Chondrocyte (in vitro differentiated cells): ENCODE measurements around the gene RIBC2. TPM values are rescaled to one million over a fixed set of nuclear protein-coding genes. Genes with fewer than 3 reads are reported as not detected.

Experiments used
- DNase-seq: peaks from one replicate; pipeline ENCODE4 v3.0.0; 2021; ENCODE audit warnings: mixed read lengths, low spot score
- H3K27ac Mint-ChIP-seq: one replicate; pipeline ENCODE4 v1.8.0; 2021; ENCODE audit warnings: mild to moderate bottlenecking, moderate library complexity, mixed read lengths; ENCODE audit not compliant: unreplicated experiment
- H3K27me3 Mint-ChIP-seq: 2 replicates; pipeline ENCODE4 v1.8.0; 2021; ENCODE audit warnings: low read depth, mixed read lengths
- H3K36me3 Mint-ChIP-seq: 2 replicates; pipeline ENCODE4 v1.8.0; 2021; ENCODE audit warnings: low read depth, mixed read lengths
- H3K4me1 Mint-ChIP-seq: 2 replicates; pipeline ENCODE4 v1.8.0; 2021; ENCODE audit warnings: low read depth, mild to moderate bottlenecking, mixed read lengths
- H3K4me3 Mint-ChIP-seq: one replicate; pipeline ENCODE4 v1.8.0; 2021; ENCODE audit warnings: mild to moderate bottlenecking, moderate library complexity, mixed read lengths; ENCODE audit not compliant: unreplicated experiment
- H3K9me3 Mint-ChIP-seq: 2 replicates; pipeline ENCODE4 v1.8.0; 2021; ENCODE audit warnings: low read depth, mixed read lengths
- total RNA-seq: library from RNA; stranded (reverse); gene quantifications from 3 replicates; pipeline ENCODE4 v1.2.1, GENCODE V29; 2021
- TF ChIP-seq, protein P1 (sequence below): fragments of 200-600 bp; sonication (generic); IDR thresholded peaks from 2 replicates; pipeline ENCODE4 v1.5.0; 2021; ENCODE audit warnings: antibody characterized with exemption, mild to moderate bottlenecking, moderate library complexity

The RIBC2 gene
- total RNA-seq, 1 donor from 2014 or later = not detected

DNA sequence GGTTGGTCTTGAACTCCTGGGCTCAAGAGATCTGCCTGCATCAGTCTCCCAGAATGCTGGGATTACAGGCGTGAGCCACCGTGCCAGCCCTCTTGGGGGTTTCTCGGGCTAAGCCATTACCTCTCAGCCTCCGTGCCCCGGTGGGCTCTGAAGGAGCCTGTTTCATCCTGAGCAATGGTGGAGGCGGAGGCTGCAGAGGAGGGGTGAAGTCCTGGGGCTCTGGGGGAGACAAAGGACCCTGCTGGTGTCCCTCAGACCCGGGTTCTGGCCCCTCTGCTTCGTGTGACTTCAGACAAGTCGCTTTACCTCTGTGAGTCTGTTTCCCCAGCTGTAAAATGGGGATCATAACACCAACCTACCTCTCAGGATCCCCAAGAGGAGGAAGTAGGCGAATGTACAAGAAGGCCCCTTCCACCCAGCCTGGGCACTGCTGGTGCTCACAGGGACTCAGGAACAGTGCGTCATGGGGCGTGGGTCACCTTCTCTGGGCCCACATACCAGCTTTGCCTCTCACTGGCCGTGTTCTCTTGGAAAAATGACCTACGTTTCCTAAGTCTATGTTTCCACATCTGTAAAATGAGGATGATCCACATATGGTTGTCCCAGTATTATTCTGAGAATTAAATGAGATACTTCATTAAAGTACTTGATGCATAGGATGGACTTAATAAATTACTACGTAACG lies 36.8 kb downstream of the RIBC2 start:
- H3K36me3 Mint-ChIP-seq = no peaks in the 10 kb centered on the region
- peaks cover 20% of the 10 kb centered on the region for H3K4me1 Mint-ChIP-seq
- no peaks in the 10 kb centered on the region for H3K27me3 Mint-ChIP-seq
- no peak for DNase-seq
- TF ChIP-seq, protein P1, sequence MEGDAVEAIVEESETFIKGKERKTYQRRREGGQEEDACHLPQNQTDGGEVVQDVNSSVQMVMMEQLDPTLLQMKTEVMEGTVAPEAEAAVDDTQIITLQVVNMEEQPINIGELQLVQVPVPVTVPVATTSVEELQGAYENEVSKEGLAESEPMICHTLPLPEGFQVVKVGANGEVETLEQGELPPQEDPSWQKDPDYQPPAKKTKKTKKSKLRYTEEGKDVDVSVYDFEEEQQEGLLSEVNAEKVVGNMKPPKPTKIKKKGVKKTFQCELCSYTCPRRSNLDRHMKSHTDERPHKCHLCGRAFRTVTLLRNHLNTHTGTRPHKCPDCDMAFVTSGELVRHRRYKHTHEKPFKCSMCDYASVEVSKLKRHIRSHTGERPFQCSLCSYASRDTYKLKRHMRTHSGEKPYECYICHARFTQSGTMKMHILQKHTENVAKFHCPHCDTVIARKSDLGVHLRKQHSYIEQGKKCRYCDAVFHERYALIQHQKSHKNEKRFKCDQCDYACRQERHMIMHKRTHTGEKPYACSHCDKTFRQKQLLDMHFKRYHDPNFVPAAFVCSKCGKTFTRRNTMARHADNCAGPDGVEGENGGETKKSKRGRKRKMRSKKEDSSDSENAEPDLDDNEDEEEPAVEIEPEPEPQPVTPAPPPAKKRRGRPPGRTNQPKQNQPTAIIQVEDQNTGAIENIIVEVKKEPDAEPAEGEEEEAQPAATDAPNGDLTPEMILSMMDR = no peak
- no peak overlapping the region for H3K4me3 Mint-ChIP-seq
- no peak overlapping the region for H3K27ac Mint-ChIP-seq
- no peaks in the 10 kb centered on the region for H3K9me3 Mint-ChIP-seq

DNA sequence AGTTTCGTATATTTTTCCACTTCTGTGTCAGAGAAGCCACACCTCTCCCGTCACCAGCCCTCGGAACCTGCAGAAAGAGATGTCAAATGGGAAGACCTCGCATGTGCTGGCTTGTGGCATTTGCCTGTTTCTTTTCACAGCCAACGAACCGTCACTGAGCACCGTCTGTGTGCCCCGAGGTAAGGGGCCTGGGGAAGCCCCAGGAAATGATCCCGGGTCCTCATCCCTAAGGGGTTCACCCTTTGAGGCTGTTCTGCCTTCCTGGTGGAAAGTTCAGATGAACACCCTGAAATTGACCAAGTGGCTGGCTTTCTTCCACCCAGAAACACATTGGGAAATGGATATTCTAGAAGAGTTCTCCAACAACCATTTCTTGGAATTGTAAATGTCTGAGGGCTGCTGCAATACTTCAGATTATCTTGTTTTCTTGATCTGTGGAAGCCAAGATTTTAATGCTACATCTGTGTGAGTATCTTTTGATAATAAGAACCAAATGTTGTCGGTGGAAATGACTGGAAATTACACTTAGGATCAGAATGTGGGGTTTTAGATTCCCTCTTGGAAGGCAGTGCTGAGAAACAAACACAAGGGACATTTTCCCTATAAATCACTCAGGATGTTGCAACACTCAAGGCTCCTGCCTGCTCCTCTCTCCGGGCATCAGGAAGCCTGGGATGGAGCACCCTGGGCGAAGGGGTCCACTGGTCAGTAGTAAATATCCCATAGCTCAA lies 37.6 kb downstream of the RIBC2 start:
- DNase-seq = no peak
- no peaks in the 10 kb centered on the region for H3K36me3 Mint-ChIP-seq
- H3K27me3 Mint-ChIP-seq = no peaks in the 10 kb centered on the region
- H3K4me1 Mint-ChIP-seq = peaks cover 24% of the 10 kb centered on the region
- H3K9me3 Mint-ChIP-seq = no peaks in the 10 kb centered on the region
- H3K4me3 Mint-ChIP-seq = no peak overlapping the region
- peak overlapping the region; percentile 50 for H3K27ac Mint-ChIP-seq
- TF ChIP-seq, protein P1 = no peak

DNA sequence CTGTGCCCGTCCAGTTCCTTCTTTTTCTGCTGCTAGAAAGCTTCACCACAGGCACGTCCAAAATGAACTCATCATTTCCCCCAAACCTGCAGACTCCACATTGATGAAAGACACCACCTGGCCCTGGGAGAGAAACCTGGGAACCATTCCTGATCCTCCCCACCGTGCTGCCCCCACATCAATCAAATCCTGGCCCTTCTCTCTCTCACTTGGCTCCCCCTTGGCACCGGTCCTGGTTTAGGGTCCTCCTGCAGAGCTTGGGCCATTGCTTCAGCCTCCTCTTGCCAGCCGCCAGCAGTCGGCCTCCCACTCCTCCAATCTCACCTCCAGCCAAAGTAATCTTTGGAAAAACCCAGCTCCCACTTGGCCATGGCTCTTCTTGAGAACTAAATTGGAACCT lies 38.5 kb downstream of the RIBC2 start:
- Mint-ChIP-seq H3K36me3 (no peaks in the 10 kb centered on the region), H3K4me3 (no peak overlapping the region), H3K27me3 (no peaks in the 10 kb centered on the region), H3K4me1 (peaks cover 24% of the 10 kb centered on the region), H3K9me3 (no peaks in the 10 kb centered on the region), H3K27ac (no peak overlapping the region)
- TF ChIP-seq, protein P1 = no peak
- no peak for DNase-seq

DNA sequence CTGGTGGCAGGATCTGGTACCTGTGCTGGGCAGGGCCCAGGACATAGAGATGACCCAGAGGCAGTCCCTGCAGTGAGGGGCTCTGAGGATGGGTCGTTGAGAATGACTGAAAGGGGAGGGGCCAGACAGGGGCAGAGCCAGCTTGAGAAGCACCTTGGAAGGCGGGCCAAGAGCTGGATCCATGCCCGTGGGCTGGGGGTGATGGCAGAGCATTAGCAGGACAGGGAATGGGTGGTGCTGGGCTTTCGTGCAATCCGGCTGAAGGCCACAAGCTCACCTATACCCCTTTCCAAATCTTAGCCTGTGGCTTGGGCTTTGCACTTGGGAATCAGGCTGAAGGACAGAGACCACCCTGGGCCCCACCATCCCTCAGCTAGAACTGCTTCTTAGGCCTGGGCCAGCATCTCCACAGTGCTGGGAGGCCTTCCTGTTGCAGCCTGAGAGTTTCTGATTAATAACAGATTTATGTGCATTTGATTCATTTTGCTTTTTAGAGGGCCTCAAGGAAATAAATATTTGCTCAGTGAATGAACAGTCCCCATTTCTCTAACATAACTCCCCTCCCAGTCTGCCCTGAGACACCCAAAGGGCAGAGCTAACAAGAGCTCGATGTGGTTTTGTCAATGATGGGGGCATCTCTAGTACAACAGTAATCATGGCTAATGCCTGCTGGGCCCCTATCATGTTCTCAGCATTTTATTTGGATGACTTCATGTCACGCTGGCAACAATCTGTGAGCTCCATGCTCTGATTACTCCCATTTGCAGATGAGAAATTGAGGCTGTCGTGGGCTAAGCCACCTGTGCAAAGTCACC lies 39.3 kb downstream of the RIBC2 start:
- Mint-ChIP-seq H3K27me3 (no peaks in the 10 kb centered on the region), H3K36me3 (no peaks in the 10 kb centered on the region), H3K9me3 (no peaks in the 10 kb centered on the region), H3K4me1 (peaks cover 24% of the 10 kb centered on the region), H3K4me3 (no peak overlapping the region), H3K27ac (no peak overlapping the region)
- DNase-seq = no peak
- TF ChIP-seq, protein P1 = no peak

DNA sequence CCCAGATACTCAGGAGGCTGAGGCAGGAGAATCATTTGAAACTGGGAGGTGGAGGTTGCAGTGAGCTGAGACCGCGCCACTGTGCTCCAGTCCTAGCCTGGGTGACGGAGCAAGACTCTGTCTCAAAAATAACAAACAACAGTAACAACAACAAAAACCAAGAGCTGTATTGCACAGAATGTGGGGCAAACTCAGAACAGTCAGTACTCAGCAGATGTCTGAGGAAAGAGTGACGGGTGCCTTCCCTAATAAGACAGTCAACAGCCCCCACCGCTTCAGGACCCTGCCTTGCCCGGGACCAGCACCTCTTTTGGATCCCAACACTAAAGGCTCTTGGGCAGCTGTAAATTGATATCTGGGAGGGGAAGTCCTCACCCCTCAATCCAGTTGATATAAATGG lies 40.3 kb downstream of the RIBC2 start:
- no peaks in the 10 kb centered on the region for H3K9me3 Mint-ChIP-seq

More for the DNA sequence above, 40.3 kb downstream of the RIBC2 start:
- no peak for DNase-seq
- Mint-ChIP-seq H3K36me3 (no peaks in the 10 kb centered on the region), H3K4me1 (peaks cover 24% of the 10 kb centered on the region), H3K27ac (no peak overlapping the region), H3K27me3 (no peaks in the 10 kb centered on the region), H3K4me3 (no peak overlapping the region)
- TF ChIP-seq, protein P1 = no peak
